Natural killer cell (primary cell): ENCODE measurements around the gene ANXA11. TPM values are rescaled to one million over a fixed set of nuclear protein-coding genes. Genes with fewer than 3 reads are reported as not detected.

Experiments used
- ATAC-seq, 3 donors: fragments of 150-1000 bp in 2 of 3; fragments of 200-7000 bp in 1 of 3; cut with Tn5 transposase; 1 replicate in 1 of 3; 2 replicates in 2 of 3; pipeline ENCODE4 v1.10.0; 2021; ENCODE audit warnings: mild to moderate bottlenecking in 2 of 3, moderate library complexity in 2 of 3
- DNase-seq, 2 donors: peaks; one replicate each; pipeline versions ENCODE4 v3.0.0 to v3.0.0-alpha.2; 2013 to 2021; ENCODE audit warnings: mixed read lengths in 1 of 2
- H3K27ac ChIP-seq: one replicate; pipeline ENCODE4 v1.5.1; 2013; ENCODE audit warnings: mild to moderate bottlenecking, low read length
- H3K27me3 ChIP-seq: one replicate; pipeline ENCODE4 v1.6.1; 2013; ENCODE audit warnings: low read length; ENCODE audit not compliant: control insufficient read depth, insufficient read depth
- H3K36me3 ChIP-seq: one replicate; pipeline ENCODE4 v1.6.1; 2013; ENCODE audit warnings: low read length; ENCODE audit not compliant: control insufficient read depth, insufficient read depth
- H3K4me1 ChIP-seq: one replicate; pipeline ENCODE4 v1.6.1; 2013; ENCODE audit warnings: low read length; ENCODE audit not compliant: control insufficient read depth, insufficient read depth
- H3K4me3 ChIP-seq: one replicate; pipeline ENCODE4 v1.5.1; 2013; ENCODE audit warnings: low read length
- H3K9me3 ChIP-seq: one replicate; pipeline ENCODE4 v1.6.1; 2013; ENCODE audit warnings: low read length; ENCODE audit not compliant: control insufficient read depth, insufficient read depth
- H3K27ac Mint-ChIP-seq, 2 donors: one replicate each; pipeline ENCODE4 v1.8.0; 2022; ENCODE audit warnings: mild to moderate bottlenecking in 2 of 2, mixed read lengths in 2 of 2, moderate library complexity in 1 of 2
- H3K27me3 Mint-ChIP-seq, 2 donors: one replicate each; pipeline ENCODE4 v1.8.0; 2022; ENCODE audit warnings: low read depth in 2 of 2, mixed read lengths in 2 of 2
- H3K36me3 Mint-ChIP-seq: one replicate; pipeline ENCODE4 v1.8.0; 2022; ENCODE audit warnings: mixed read lengths
- H3K4me1 Mint-ChIP-seq, 2 donors: one replicate each; pipeline ENCODE4 v1.8.0; 2022; ENCODE audit warnings: mixed read lengths in 2 of 2
- H3K4me3 Mint-ChIP-seq: one replicate; pipeline ENCODE4 v1.8.0; 2022; ENCODE audit warnings: mild to moderate bottlenecking, moderate library complexity, mixed read lengths
- H3K9me3 Mint-ChIP-seq, 2 donors: one replicate each; pipeline ENCODE4 v1.8.0; 2022; ENCODE audit warnings: mixed read lengths in 2 of 2
- CTCF ChIP-seq: fragments of 200-600 bp; IDR thresholded peaks from one replicate; pipeline ENCODE4 v1.8.0; 2022; ENCODE audit warnings: antibody characterized with exemption
- WGBS: methylation state at CpG from one replicate; pipeline ENCODE4 v1.1.7; 2013; ENCODE audit warnings: missing lambda C conversion rate; ENCODE audit not compliant: insufficient coverage; 5-methylcytosine and 5-hydroxymethylcytosine counted together
- intact Hi-C: fragments of 100-400 bp; cut with micrococcal nuclease; formaldehyde crosslinking; loops from one replicate; pipeline ENCODE4 v1.14.2; 2022
- total RNA-seq, 4 donors: library from RNA; stranded (reverse); fragments of 120-200 nt in 1 of 4; gene quantifications; one replicate each; pipeline versions ENCODE4 v1.2.3 to v1.2.4, GENCODE V29; 2013 to 2022

Gene ANXA11
- total RNA-seq, 3 donors from 2014 or later (not counting 1 experiment from before 2014, with no cell fraction given): 213 to 264 (median 245) TPM

DNA sequence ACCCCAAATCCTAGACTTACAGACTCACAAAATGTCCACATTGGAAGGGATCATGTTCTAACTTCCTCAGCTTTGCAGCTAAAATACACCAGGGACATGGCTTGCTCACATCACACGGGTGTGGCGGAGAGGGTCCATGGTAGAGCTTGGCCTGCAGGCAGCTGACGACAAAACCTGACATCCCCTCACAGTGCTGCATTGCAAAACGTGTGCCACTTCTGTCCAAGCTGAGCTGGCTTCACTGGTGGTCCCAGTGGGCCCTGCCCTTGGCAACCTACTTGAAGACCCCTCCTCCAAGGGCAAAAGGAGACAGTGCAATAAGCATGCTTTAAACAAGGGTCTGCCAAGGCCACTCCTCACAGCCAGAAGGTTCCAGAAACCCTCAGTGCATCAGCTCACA lies 21.9 kb downstream of the ANXA11 start:
- peaks cover 7% of the 10 kb centered on the region for H3K36me3 ChIP-seq
- no peaks in the 10 kb centered on the region for H3K9me3 Mint-ChIP-seq
- no peaks in the 10 kb centered on the region for H3K27me3 ChIP-seq
- H3K36me3 Mint-ChIP-seq: no peaks in the 10 kb centered on the region
- peaks cover 90 to 94% of the 10 kb centered on the region in 2 donors for H3K4me1 Mint-ChIP-seq
- intact Hi-C loops: no loop called here
- DNase-seq (no peak), ATAC-seq (no peak)
- no peak overlapping the region for H3K4me3 Mint-ChIP-seq
- H3K9me3 ChIP-seq: no peaks in the 10 kb centered on the region
- WGBS: 96% methylated on average over 4 of the region's 4 CpGs
- peak overlapping the region in 1 of 2 donors; percentile 8 for H3K27ac Mint-ChIP-seq
- no peak for TF ChIP-seq CTCF
- H3K4me3 ChIP-seq: no peak overlapping the region
- peaks cover 43% of the 10 kb centered on the region for H3K4me1 ChIP-seq
- no peak overlapping the region for H3K27ac ChIP-seq
- no peaks in the 10 kb centered on the region for H3K27me3 Mint-ChIP-seq

DNA sequence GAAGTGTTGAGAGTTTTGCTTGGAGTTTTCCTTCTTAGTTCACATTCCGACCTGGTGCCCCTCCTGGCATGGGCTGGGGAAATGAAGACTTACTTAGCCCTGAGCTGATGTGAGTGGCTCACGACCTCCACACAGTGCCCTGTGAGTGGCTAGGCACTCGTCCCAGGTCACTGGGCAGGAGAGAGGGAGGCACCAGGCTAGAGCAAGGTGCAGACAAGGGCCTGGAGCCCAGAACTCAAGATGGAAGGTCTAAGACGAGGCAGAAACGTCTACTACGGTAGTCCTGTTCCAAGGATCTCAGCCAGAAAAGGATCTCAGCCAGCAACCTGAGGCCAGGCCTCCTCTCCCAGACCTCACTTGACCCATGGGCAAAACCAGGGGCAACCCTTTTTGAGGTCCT lies 22.4 kb downstream of the ANXA11 start:
- intact Hi-C loops: no loop called here
- H3K9me3 ChIP-seq: no peaks in the 10 kb centered on the region
- no peaks in the 10 kb centered on the region for H3K27me3 Mint-ChIP-seq
- peak overlapping the region in 1 of 2 donors; percentile 8 for H3K27ac Mint-ChIP-seq
- peaks cover 90 to 94% of the 10 kb centered on the region in 2 donors for H3K4me1 Mint-ChIP-seq
- DNase-seq (no peak), ATAC-seq (no peak)
- no peaks in the 10 kb centered on the region for H3K9me3 Mint-ChIP-seq
- no peak for TF ChIP-seq CTCF
- no peaks in the 10 kb centered on the region for H3K36me3 Mint-ChIP-seq
- no peak overlapping the region for H3K4me3 ChIP-seq
- peaks cover 43% of the 10 kb centered on the region for H3K4me1 ChIP-seq
- no peak overlapping the region for H3K4me3 Mint-ChIP-seq
- H3K36me3 ChIP-seq: peaks cover 7% of the 10 kb centered on the region
- WGBS: 94% methylated on average over 6 of the region's 6 CpGs
- H3K27me3 ChIP-seq: no peaks in the 10 kb centered on the region
- no peak overlapping the region for H3K27ac ChIP-seq

DNA sequence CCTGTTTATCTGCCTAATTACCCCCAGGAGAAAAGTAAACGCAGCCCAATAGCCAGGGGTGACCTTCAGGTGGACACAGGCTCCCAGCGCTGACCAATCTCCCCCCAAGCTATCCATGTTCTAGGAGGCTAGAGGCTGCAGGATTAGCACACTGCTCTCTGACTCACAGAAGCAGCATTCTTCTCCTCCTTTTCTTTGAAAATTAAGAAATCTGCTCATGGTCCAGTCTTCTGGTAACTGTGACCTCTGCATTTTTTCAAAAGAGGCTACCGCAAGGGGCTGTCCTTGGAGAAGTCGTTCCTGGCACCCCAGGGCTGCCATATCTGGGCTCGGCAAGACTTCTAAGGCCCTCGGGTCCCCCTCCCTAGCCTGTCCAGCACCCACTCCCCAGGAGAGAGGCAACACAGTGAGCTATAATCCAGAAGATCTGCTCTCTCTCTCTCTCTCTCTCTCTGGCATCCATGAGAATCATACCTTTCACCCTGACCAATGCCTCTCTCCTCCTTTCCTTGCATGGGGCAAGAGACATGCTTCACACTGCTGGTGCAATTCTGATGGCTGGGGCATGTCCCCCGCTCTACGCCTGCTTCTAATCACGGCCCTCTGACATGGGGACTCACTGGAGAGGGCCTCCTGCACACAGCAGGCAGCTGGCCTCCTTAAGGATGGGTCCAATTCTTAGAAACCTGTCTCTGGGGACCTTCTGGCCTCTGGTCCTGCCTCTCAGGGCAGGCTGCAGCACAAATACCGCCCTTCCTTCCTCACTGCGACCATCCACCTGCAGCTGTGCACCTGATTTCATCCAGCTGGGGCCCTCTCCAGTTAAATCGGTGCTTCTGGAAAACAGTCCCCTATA lies 27.3 kb downstream of the ANXA11 start:
- H3K9me3 ChIP-seq: no peaks in the 10 kb centered on the region
- Mint-ChIP-seq H3K9me3 (no peaks in the 10 kb centered on the region), H3K27me3 (no peaks in the 10 kb centered on the region), H3K4me3 (no peak overlapping the region), H3K36me3 (no peaks in the 10 kb centered on the region), H3K27ac (peak overlapping the region; percentile 58 to 61), H3K4me1 (peaks cover 60 to 74% of the 10 kb centered on the region in 2 donors)
- no peaks in the 10 kb centered on the region for H3K27me3 ChIP-seq
- no peak overlapping the region for H3K4me3 ChIP-seq
- peaks cover 26% of the 10 kb centered on the region for H3K4me1 ChIP-seq
- H3K27ac ChIP-seq: no peak overlapping the region
- 89% methylated on average over 12 of the region's 12 CpGs for WGBS
- ATAC-seq (no peak), DNase-seq (no peak)
- intact Hi-C loops: no loop called here
- no peak for TF ChIP-seq CTCF
- peaks cover 11% of the 10 kb centered on the region for H3K36me3 ChIP-seq
